K562 (cell line): ENCODE results near the gene COL28A1. TPM values are rescaled to one million over a fixed set of nuclear protein-coding genes. Genes with fewer than 3 reads are reported as not detected.

Source experiments
- HDAC6 ChIP-seq: IDR thresholded peaks from 2 replicates; pipeline ENCODE4 v1.6.1; 2012; ENCODE audit warnings: low read depth, mild to moderate bottlenecking, control low read depth, inconsistent platforms, low read length, moderate library complexity
- HMGN3 ChIP-seq: IDR thresholded peaks from 2 replicates; pipeline ENCODE4 v1.6.1; 2011; ENCODE audit warnings: borderline replicate concordance, low read depth, mild to moderate bottlenecking, mixed read lengths, low read length; ENCODE audit not compliant: insufficient read length; ENCODE audit errors: extremely low read depth
- MAFK ChIP-seq: IDR thresholded peaks from 2 replicates; pipeline ENCODE4 v1.6.1; 2011; ENCODE audit warnings: low read length, improper control_type of control experiment
- MEF2A ChIP-seq: IDR thresholded peaks from 2 replicates; pipeline ENCODE4 v1.6.1; 2011; ENCODE audit warnings: low read depth, mild to moderate bottlenecking, low read length, moderate library complexity; ENCODE audit not compliant: control insufficient read depth
- MTA3 ChIP-seq: fragments of 450-650 bp; formaldehyde crosslinking; IDR thresholded peaks from 2 replicates; pipeline ENCODE4 v1.6.1; 2017; ENCODE audit warnings: mild to moderate bottlenecking, borderline replicate concordance
- SP2 ChIP-seq: IDR thresholded peaks from 2 replicates; pipeline ENCODE4 v1.6.1; 2011; ENCODE audit warnings: mild to moderate bottlenecking, low read depth, low read length, moderate library complexity; ENCODE audit not compliant: poor library complexity, severe bottlenecking; ENCODE audit errors: extremely low read depth
- SRSF7 ChIP-seq: fragments of 200-400 bp; formaldehyde crosslinking; optimal IDR thresholded peaks from 2 replicates; pipeline ENCODE3; 2017; ENCODE audit warnings: mild to moderate bottlenecking, low read depth, low read length
- UBTF ChIP-seq, 2 experiments: IDR thresholded peaks; 2 replicates each; pipeline ENCODE4 v1.6.1; 2012; ENCODE audit warnings: improper control_type of control experiment in 2 of 2, low read depth in 2 of 2, low read length in 2 of 2, borderline replicate concordance in 1 of 2
- XRCC5 ChIP-seq: fragments of 200-400 bp; formaldehyde crosslinking; IDR thresholded peaks from 2 replicates; pipeline ENCODE4 v1.6.1; 2017; ENCODE audit warnings: low read depth, mild to moderate bottlenecking, low read length
- ZNF23 ChIP-seq: fragments of 250-450 bp; sonication (Bioruptor Pico); IDR thresholded peaks from 2 replicates; pipeline ENCODE4 v1.4.0; 2020; ENCODE audit warnings: mild to moderate bottlenecking
- polyA plus RNA-seq, 8 experiments: library from polyadenylated mRNA; depleted of rRNA in 4 of 8; stranded (reverse) in 5 of 8; unstranded in 3 of 8; fragments of >200 nt; fragmentation: Nextera tagmentation in 2 of 8; fragmentation: Illumina TruSeq in 1 of 8; extraction: Ambion mirVana in 2 of 8; extraction: Trizol in 1 of 8; gene quantifications; 2 replicates each; pipeline versions ENCODE4 v1.2.1 to v1.2.3, GENCODE V29; 2011 to 2014; ENCODE audit warnings: inconsistent platforms in 1 of 8, missing spikeins in 1 of 8
- total RNA-seq, 7 experiments: library from RNA; depleted of rRNA in 6 of 7; stranded (reverse); fragments of >200 nt in 6 of 7; fragmentation: Illumina TruSeq in 2 of 7; extraction: Trizol in 2 of 7; gene quantifications; 2 replicates each; pipeline versions ENCODE4 v1.2.1 to v1.2.3, GENCODE V29; 2011 to 2021; ENCODE audit warnings: low replicate concordance in 1 of 7
- TF ChIP-seq, protein P1 (sequence below): sonication (generic); formaldehyde crosslinking; IDR thresholded peaks from 2 replicates; pipeline ENCODE4 v1.8.1; 2023; ENCODE audit warnings: mild to moderate bottlenecking, missing genetic modification reagents

Gene COL28A1
- total and polyA plus RNA-seq, 9 of the 15 experiments (the other 6 are each of a cell fraction or from before 2014, with no cell fraction given) = 0.03 to 0.13 (median 0.05) TPM; not detected in 3

- no peak for TF ChIP-seq XRCC5
- TF ChIP-seq, protein P1, sequence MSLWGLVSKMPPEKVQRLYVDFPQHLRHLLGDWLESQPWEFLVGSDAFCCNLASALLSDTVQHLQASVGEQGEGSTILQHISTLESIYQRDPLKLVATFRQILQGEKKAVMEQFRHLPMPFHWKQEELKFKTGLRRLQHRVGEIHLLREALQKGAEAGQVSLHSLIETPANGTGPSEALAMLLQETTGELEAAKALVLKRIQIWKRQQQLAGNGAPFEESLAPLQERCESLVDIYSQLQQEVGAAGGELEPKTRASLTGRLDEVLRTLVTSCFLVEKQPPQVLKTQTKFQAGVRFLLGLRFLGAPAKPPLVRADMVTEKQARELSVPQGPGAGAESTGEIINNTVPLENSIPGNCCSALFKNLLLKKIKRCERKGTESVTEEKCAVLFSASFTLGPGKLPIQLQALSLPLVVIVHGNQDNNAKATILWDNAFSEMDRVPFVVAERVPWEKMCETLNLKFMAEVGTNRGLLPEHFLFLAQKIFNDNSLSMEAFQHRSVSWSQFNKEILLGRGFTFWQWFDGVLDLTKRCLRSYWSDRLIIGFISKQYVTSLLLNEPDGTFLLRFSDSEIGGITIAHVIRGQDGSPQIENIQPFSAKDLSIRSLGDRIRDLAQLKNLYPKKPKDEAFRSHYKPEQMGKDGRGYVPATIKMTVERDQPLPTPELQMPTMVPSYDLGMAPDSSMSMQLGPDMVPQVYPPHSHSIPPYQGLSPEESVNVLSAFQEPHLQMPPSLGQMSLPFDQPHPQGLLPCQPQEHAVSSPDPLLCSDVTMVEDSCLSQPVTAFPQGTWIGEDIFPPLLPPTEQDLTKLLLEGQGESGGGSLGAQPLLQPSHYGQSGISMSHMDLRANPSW (CRISPR knock-in tag) = no peak
- no peak for TF ChIP-seq ZNF23 (CRISPR knock-in tag)
- TF ChIP-seq HMGN3 = no peak
- no peak for TF ChIP-seq UBTF (IDR thresholded peaks at IDR 0.05; ENCODE audit: borderline replicate concordance in 1 of 2, low read depth in 2 of 2, low read length in 2 of 2)
- TF ChIP-seq MAFK = peak; percentile 81
- no peak for TF ChIP-seq SP2
- no peak for TF ChIP-seq SRSF7
- TF ChIP-seq HDAC6 = no peak
- no peak for TF ChIP-seq MEF2A
- TF ChIP-seq MTA3 = no peak
These were observed 99.7 kb downstream of the COL28A1 start (continued) for GRCh38 chr7:7435978-7436377.
